Activated naive CD4-positive, alpha-beta T cell treated with anti-CD3 and anti-CD28 coated beads, Interleukin-2, amount 50 U/mL, for 72 hours (primary cell): Measurements from ENCODE around the gene PCDHGB5. TPM values are rescaled to one million over a fixed set of nuclear protein-coding genes. Genes with fewer than 3 reads are reported as not detected.

ENCODE experiments used
- total RNA-seq, 2 donors: library from RNA; stranded (reverse); gene quantifications; one replicate each; pipeline ENCODE4 v1.2.3, GENCODE V29; 2022

Gene PCDHGB5
- total RNA-seq, 2 donors from 2014 or later: 0.12 TPM; not detected in 1

Other genes starting within 250 kb of the PCDHGB5 start
- not detected for gene PCDHB6, start 247.9 kb upstream of the PCDHGB5 start, total RNA-seq
- gene PCDHB7, start 225.3 kb upstream of the PCDHGB5 start, total RNA-seq: not detected
- not detected for gene PCDHB8, start 220.2 kb upstream of the PCDHGB5 start, total RNA-seq
- gene PCDHB16, start 215.6 kb upstream of the PCDHGB5 start, total RNA-seq: not detected
- gene PCDHB9, start 210.8 kb upstream of the PCDHGB5 start, total RNA-seq: not detected
- not detected for gene PCDHB10, start 205.6 kb upstream of the PCDHGB5 start, total RNA-seq
- not detected for gene PCDHB11, start 198.3 kb upstream of the PCDHGB5 start, total RNA-seq
- not detected for gene PCDHB12, start 189.2 kb upstream of the PCDHGB5 start, total RNA-seq
- gene PCDHB13, start 184.0 kb upstream of the PCDHGB5 start, total RNA-seq: not detected
- not detected for gene PCDHB14, start 174.6 kb upstream of the PCDHGB5 start, total RNA-seq
- gene PCDHB15, start 152.6 kb upstream of the PCDHGB5 start, total RNA-seq: not detected
- under 1 TPM in 1 of 2 donors, not detected in 1; 0.23 TPM for gene SLC25A2, start 93.9 kb upstream of the PCDHGB5 start, total RNA-seq
- gene TAF7, start 77.2 kb upstream of the PCDHGB5 start, total RNA-seq: 10 to 100 TPM; 44.7 to 46.7 TPM
- gene PCDHGA1, start 67.4 kb upstream of the PCDHGB5 start, total RNA-seq: under 1 TPM in 1 of 2 donors, not detected in 1; 0.11 TPM
- gene PCDHGA2, start 59.2 kb upstream of the PCDHGB5 start, total RNA-seq: not detected
- not detected for gene PCDHGA3, start 54.1 kb upstream of the PCDHGB5 start, total RNA-seq
- gene PCDHGB1, start 47.8 kb upstream of the PCDHGB5 start, total RNA-seq: not detected
- not detected for gene PCDHGA4, start 42.9 kb upstream of the PCDHGB5 start, total RNA-seq
- gene PCDHGB2, start 38.0 kb upstream of the PCDHGB5 start, total RNA-seq: under 1 TPM; 0.12 to 0.20 TPM
- gene PCDHGA5, start 33.8 kb upstream of the PCDHGB5 start, total RNA-seq: under 1 TPM in 1 of 2 donors, not detected in 1; 0.09 TPM
- under 1 TPM; 0.09 to 0.14 TPM for gene PCDHGB3, start 27.7 kb upstream of the PCDHGB5 start, total RNA-seq
- under 1 TPM; 0.08 to 0.09 TPM for gene PCDHGA6, start 24.1 kb upstream of the PCDHGB5 start, total RNA-seq
- gene PCDHGA7, start 15.2 kb upstream of the PCDHGB5 start, total RNA-seq: not detected
- not detected for gene PCDHGB4, start 10.2 kb upstream of the PCDHGB5 start, total RNA-seq
- gene PCDHGA8, start 5.3 kb upstream of the PCDHGB5 start, total RNA-seq: not detected
- under 1 TPM in 1 of 2 donors, not detected in 1; 0.23 TPM for gene PCDHGA9, start 4.8 kb downstream of the PCDHGB5 start, total RNA-seq
- gene PCDHGB6, start 10.1 kb downstream of the PCDHGB5 start, total RNA-seq: under 1 TPM in 1 of 2 donors, not detected in 1; 0.08 TPM
- gene PCDHGA10, start 15.0 kb downstream of the PCDHGB5 start, total RNA-seq: not detected
- gene PCDHGB7, start 19.7 kb downstream of the PCDHGB5 start, total RNA-seq: under 1 TPM in 1 of 2 donors, not detected in 1; 0.08 TPM
- under 1 TPM; 0.09 to 0.14 TPM for gene PCDHGA11, start 23.1 kb downstream of the PCDHGB5 start, total RNA-seq
- under 1 TPM; 0.10 to 0.16 TPM for gene PCDHGA12, start 32.6 kb downstream of the PCDHGB5 start, total RNA-seq
- under 1 TPM in 1 of 2 donors, not detected in 1; 0.19 TPM for gene PCDHGC3, start 78.0 kb downstream of the PCDHGB5 start, total RNA-seq
- gene PCDHGC4, start 87.1 kb downstream of the PCDHGB5 start, total RNA-seq: not detected
- gene PCDHGC5, start 91.1 kb downstream of the PCDHGB5 start, total RNA-seq: not detected
- 100 to 1,000 TPM; 184 to 216 TPM for gene DIAPH1, start 221.1 kb downstream of the PCDHGB5 start, total RNA-seq
- gene HDAC3, start 238.9 kb downstream of the PCDHGB5 start, total RNA-seq: 100 to 1,000 TPM in 1 of 2 donors, 10 to 100 TPM in 1; 70.7 to 110 TPM
- gene RELL2, start 239.1 kb downstream of the PCDHGB5 start, total RNA-seq: 10 to 100 TPM; 22.2 to 34.2 TPM